Spleen (tissue), 7 donors: ENCODE data around the gene TMEM272.

ENCODE experiments used
- POLR2A ChIP-seq, 3 donors: fragments of 450-650 bp; IDR thresholded peaks; one replicate each; pipeline ENCODE4 v1.5.1; 2017; ENCODE audit warnings: antibody characterized with exemption in 3 of 3, mild to moderate bottlenecking in 1 of 3
- TF ChIP-seq, protein P1 (sequence below), 11 experiments: fragments of 200-600 bp in 7 of 11; fragments of 450-650 bp in 4 of 11; sonication (generic) in 4 of 11; IDR thresholded peaks in 8 of 11; conservative IDR thresholded peaks in 3 of 11; 1 replicate in 7 of 11; 2 replicates in 4 of 11; pipeline versions ENCODE4 v1.4.0 to v1.8.0; 2016 to 2021; ENCODE audit warnings: antibody characterized with exemption in 11 of 11, inconsistent platforms in 4 of 11, mild to moderate bottlenecking in 1 of 11
- donor health status: DM: no; HTN: no; CAD: no; lungs with moderate emphysema.
- donor health status: DM: no; HTN: no; CAD: no.
- donor health status: DM: no; HTN: no; CAD: no.

DNA sequence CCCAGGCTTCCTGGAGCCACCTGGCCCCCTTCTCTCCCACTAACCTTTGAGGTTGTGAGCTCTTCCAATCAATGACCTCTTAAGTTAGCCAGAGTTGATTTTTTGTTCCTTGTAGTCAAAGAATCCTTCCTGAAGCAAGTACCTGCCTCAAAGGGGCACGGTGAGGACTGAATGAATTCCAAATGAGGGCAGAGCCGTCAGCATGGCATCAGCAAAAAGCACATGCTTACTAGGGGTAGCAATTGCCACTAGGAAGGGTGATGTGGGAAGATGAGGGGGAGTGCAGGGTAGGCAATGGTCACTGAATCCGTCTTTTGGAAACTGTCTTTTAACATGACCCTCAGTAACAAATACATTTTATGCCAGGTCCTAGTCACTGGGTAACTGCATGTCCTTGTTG lies 25.4 kb downstream of the TMEM272 start:
- TF ChIP-seq POLR2A (IDR thresholded peaks at IDR 0.05) = no peak
- TF ChIP-seq, protein P1, sequence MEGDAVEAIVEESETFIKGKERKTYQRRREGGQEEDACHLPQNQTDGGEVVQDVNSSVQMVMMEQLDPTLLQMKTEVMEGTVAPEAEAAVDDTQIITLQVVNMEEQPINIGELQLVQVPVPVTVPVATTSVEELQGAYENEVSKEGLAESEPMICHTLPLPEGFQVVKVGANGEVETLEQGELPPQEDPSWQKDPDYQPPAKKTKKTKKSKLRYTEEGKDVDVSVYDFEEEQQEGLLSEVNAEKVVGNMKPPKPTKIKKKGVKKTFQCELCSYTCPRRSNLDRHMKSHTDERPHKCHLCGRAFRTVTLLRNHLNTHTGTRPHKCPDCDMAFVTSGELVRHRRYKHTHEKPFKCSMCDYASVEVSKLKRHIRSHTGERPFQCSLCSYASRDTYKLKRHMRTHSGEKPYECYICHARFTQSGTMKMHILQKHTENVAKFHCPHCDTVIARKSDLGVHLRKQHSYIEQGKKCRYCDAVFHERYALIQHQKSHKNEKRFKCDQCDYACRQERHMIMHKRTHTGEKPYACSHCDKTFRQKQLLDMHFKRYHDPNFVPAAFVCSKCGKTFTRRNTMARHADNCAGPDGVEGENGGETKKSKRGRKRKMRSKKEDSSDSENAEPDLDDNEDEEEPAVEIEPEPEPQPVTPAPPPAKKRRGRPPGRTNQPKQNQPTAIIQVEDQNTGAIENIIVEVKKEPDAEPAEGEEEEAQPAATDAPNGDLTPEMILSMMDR (IDR thresholded peaks at IDR 0.05 in 8 of 11, conservative IDR thresholded peaks at IDR 0.05 in 3 of 11) = no peak
